ENCODE results near the gene SPINK1. TPM values are rescaled to one million over a fixed set of nuclear protein-coding genes. Genes with fewer than 3 reads are reported as not detected.
"Not testable (repeated sequence)": the region's sequence is repeated elsewhere in the genome, so short reads cannot be mapped to it uniquely, and the experiment has no call there.

The SPINK1 gene
- total RNA-seq, 1 donor from 2014 or later, result 1.2 TPM

DNA sequence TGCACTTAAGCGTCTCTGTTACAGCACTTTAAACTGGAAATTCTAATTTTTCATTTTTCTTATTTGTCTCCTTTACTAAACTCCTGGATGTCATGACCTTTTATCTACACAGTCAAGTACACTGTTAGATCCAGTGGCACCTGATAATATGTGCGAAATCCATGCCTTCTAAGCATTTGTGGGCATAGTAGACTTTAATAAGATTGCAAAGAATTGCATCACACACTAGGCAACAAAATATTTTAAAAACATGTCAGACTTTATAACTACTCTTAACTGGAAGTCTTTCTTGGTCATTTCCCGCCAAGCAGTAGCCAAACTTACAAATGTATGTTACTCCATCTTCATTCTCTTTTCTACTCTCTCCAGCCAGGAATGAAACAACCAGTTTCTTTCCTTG is 5.0 kb upstream of the SPINK1 start:
- intact Hi-C loops (cut with micrococcal nuclease), result no loop called here
- Histone ChIP-seq H3K36me3 (no peaks in the 10 kb centered on the region), H3K27me3 (ENCODE audit: low read depth) (peaks cover 19% of the 10 kb centered on the region), H3K27ac (replicated peaks) (no peak overlapping the region), H3K9me3 (replicated peaks) (no peaks in the 10 kb centered on the region), H3K4me3 (no peak overlapping the region), H3K4me1 (no peaks in the 10 kb centered on the region)
- DNase-seq, result no peak
- TF ChIP-seq, protein P1, sequence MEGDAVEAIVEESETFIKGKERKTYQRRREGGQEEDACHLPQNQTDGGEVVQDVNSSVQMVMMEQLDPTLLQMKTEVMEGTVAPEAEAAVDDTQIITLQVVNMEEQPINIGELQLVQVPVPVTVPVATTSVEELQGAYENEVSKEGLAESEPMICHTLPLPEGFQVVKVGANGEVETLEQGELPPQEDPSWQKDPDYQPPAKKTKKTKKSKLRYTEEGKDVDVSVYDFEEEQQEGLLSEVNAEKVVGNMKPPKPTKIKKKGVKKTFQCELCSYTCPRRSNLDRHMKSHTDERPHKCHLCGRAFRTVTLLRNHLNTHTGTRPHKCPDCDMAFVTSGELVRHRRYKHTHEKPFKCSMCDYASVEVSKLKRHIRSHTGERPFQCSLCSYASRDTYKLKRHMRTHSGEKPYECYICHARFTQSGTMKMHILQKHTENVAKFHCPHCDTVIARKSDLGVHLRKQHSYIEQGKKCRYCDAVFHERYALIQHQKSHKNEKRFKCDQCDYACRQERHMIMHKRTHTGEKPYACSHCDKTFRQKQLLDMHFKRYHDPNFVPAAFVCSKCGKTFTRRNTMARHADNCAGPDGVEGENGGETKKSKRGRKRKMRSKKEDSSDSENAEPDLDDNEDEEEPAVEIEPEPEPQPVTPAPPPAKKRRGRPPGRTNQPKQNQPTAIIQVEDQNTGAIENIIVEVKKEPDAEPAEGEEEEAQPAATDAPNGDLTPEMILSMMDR (IDR thresholded peaks at IDR 0.05; ENCODE audit: borderline replicate concordance), result no peak

- TF ChIP-seq, protein P1 (IDR thresholded peaks at IDR 0.05; ENCODE audit: borderline replicate concordance), result no peak
- intact Hi-C loops (cut with micrococcal nuclease), result no loop called here
- Histone ChIP-seq H3K27ac (replicated peaks) (no peak overlapping the region), H3K36me3 (no peaks in the 10 kb centered on the region), H3K4me3 (no peak overlapping the region), H3K27me3 (ENCODE audit: low read depth) (peaks cover 13% of the 10 kb centered on the region), H3K9me3 (replicated peaks) (no peaks in the 10 kb centered on the region), H3K4me1 (no peaks in the 10 kb centered on the region)
- no peak for DNase-seq
Observed at GRCh38 chr5:147835386-147835798, 3.9 kb upstream of the SPINK1 start.

DNA sequence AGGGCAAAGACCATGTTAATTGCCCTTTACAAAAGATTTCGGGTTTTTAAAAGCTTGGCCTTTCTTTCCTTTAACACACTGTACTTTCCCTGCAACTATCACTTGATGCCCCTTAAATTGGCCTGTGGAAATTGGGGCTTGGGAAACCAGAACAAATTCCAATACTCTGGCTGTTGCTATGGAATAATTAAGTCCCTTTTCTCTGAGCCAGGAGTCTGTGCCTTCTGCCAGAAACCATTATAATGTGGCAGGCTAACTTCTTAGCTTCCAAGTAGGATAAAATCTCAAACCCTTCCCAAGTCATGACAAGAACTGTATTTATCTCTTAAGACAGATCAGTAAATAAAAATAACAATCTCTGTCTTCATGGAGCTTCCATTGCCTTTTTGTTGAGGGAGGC is 1.1 kb upstream of the SPINK1 start:
- Histone ChIP-seq H3K9me3 (replicated peaks) (no peaks in the 10 kb centered on the region), H3K4me1 (no peaks in the 10 kb centered on the region), H3K36me3 (no peaks in the 10 kb centered on the region), H3K27ac (replicated peaks) (no peak overlapping the region), H3K27me3 (ENCODE audit: low read depth) (peaks cover 21% of the 10 kb centered on the region), H3K4me3 (no peak overlapping the region)
- no peak for DNase-seq
- TF ChIP-seq, protein P1 (IDR thresholded peaks at IDR 0.05; ENCODE audit: borderline replicate concordance), result no peak
- intact Hi-C loops (cut with micrococcal nuclease), result no loop called here

DNA sequence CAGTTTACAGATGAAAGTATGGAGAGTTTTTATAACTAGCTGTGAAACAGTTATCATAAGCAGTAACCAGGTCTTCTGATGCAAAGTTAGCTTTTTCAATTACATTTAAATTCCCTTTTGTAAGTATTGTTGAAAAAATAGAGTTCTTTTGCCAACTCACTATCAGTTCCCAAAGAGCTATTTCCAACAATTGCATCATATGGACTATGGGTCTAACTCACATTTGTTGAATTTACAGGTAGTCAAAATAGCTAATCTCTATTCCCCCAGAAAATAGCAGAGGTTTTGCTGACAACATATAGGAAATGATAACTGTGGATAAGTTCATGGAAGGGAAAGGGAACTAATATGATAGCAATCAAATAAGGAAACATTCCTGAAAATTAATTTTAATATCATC is 1.4 kb downstream of the SPINK1 start:
- no peak overlapping the region for H3K27ac ChIP-seq (replicated peaks)
- intact Hi-C loops (cut with micrococcal nuclease), result no loop called here
- H3K4me1 ChIP-seq, result no peaks in the 10 kb centered on the region
- H3K27me3 ChIP-seq (ENCODE audit: low read depth), result peaks cover 30% of the 10 kb centered on the region
- no peak for DNase-seq
- TF ChIP-seq, protein P1 (IDR thresholded peaks at IDR 0.05; ENCODE audit: borderline replicate concordance), result no peak
- no peak overlapping the region for H3K4me3 ChIP-seq
- H3K9me3 ChIP-seq (replicated peaks), result no peaks in the 10 kb centered on the region
- H3K36me3 ChIP-seq, result no peaks in the 10 kb centered on the region

GRCh38 chr5:147827017-147827416 is 4.5 kb downstream of the SPINK1 start:
- H3K36me3 ChIP-seq; intact Hi-C loops (cut with micrococcal nuclease); H3K4me3 ChIP-seq; DNase-seq; H3K27ac ChIP-seq (replicated peaks); H3K9me3 ChIP-seq (replicated peaks); H3K4me1 ChIP-seq: not testable (repeated sequence)
- peaks cover 34% of the 10 kb centered on the region for H3K27me3 ChIP-seq (ENCODE audit: low read depth)

GRCh38 chr5:147826361-147826760 is 5.1 kb downstream of the SPINK1 start:
- H3K4me3 ChIP-seq, result no peak overlapping the region
- no peak for DNase-seq
- intact Hi-C loops (cut with micrococcal nuclease), result no loop called here
- no peaks in the 10 kb centered on the region for H3K36me3 ChIP-seq
- no peak overlapping the region for H3K27ac ChIP-seq (replicated peaks)
- TF ChIP-seq, protein P1 (IDR thresholded peaks at IDR 0.05; ENCODE audit: borderline replicate concordance), result no peak
- no peaks in the 10 kb centered on the region for H3K9me3 ChIP-seq (replicated peaks)
- H3K27me3 ChIP-seq (ENCODE audit: low read depth), result peaks cover 29% of the 10 kb centered on the region
- H3K4me1 ChIP-seq, result no peaks in the 10 kb centered on the region
